Measurements from ENCODE around the gene UGT2B7. TPM values are rescaled to one million over a fixed set of nuclear protein-coding genes. Genes with fewer than 3 reads are reported as not detected.

Gene UGT2B7
- total RNA-seq, 1 experiment from 2014 or later = not detected

DNA sequence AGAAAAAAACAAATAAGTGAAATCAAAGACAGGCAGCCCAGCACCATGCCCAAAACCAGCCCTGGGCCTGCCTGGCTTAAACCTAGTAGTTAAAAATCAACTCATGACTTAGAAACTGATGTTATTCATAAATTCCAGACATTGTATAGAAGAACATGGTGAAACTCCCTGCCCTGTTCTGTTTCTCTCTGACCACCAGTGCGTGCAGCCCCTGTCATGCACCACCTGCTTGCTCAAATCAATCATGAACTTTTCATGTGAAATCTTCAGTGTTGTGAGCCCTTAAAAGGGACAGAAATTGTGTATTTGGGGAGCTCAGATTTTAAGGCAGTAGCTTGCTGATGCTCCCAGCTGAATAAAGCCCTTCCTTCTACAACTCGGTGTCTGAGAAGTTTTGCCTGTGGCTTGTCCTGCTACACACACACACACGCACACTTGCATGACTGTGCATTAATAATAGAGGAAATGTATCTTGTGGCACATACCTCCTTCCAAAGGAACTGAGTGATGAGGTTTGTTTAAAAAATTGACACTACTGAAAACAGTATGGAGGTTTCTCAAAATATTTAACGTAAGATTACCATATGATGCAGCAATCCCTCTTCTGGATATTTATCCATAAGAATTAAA, 39.2 kb upstream of the UGT2B7 start:
- Histone ChIP-seq H3K79me2 (ENCODE audit: low read length) (no peaks in the 10 kb centered on the region), H3K36me3 (ENCODE audit: insufficient read depth, low read length) (no peaks in the 10 kb centered on the region), H3K9me3 (ENCODE audit: low read length) (no peaks in the 10 kb centered on the region), H3K4me2 (ENCODE audit: low read depth, low read length, poor library complexity, severe bottlenecking) (no peak overlapping the region), H3K4me3 (ENCODE audit: low read length) (no peak overlapping the region), H4K20me1 (ENCODE audit: insufficient read depth, low read depth, low read length) (no peaks in the 10 kb centered on the region), H3K27ac (ENCODE audit: low read length) (no peak overlapping the region), H3K9ac (ENCODE audit: low read length) (no peak overlapping the region), H3K9me2 (replicated peaks; ENCODE audit: insufficient read depth, low read length) (no peaks in the 10 kb centered on the region), H2AFZ (ENCODE audit: low read length) (no peak overlapping the region), H3K4me1 (ENCODE audit: low read length) (no peaks in the 10 kb centered on the region), H3K27me3 (ENCODE audit: low read length) (no peaks in the 10 kb centered on the region)
- DNase-seq = no peak

DNA sequence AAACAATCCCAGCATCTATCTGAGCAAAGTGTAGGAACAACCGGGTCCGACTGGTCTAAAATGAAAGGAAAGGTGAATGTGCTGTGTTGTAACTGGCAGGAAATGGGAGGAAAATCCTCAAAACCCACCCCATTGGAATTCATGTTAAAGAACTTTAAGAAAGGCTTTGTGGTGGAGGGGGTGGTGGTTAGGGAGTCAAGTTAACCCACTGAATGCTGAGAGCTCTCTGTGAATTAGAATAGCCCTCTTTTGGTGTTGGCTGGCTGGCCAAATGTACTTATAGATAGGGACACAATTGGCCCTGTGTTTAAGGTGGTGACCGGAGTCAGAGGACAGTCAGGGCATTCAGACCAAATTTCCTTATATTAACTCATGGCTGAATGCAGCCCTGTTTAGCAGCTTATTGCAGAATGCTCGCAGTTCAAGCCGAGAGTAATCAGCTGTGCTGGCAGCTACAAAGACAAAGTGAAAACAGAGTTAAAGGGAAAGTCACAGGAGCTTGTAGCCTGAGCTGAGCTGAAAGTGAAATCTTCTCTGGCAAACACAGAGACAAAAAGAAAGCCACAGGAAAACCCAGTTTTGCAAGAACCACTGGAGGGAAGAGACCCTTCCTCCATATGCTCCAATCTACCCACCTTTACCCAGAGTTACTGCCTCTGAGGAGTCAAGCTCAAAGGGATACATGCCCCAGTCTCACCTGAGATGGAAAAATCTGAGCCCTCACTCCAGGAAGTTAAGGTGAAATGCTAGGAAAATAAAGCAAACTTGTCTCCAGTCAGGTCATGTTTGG, 38.5 kb upstream of the UGT2B7 start:
- Histone ChIP-seq H3K4me1 (ENCODE audit: low read length) (no peaks in the 10 kb centered on the region), H3K9me2 (replicated peaks; ENCODE audit: insufficient read depth, low read length) (no peaks in the 10 kb centered on the region), H3K9ac (ENCODE audit: low read length) (no peak overlapping the region), H3K4me2 (ENCODE audit: low read depth, low read length, poor library complexity, severe bottlenecking) (no peak overlapping the region), H3K79me2 (ENCODE audit: low read length) (no peaks in the 10 kb centered on the region), H3K4me3 (ENCODE audit: low read length) (no peak overlapping the region), H4K20me1 (ENCODE audit: insufficient read depth, low read depth, low read length) (no peaks in the 10 kb centered on the region), H3K36me3 (ENCODE audit: insufficient read depth, low read length) (no peaks in the 10 kb centered on the region), H3K27me3 (ENCODE audit: low read length) (no peaks in the 10 kb centered on the region), H3K27ac (ENCODE audit: low read length) (no peak overlapping the region), H2AFZ (ENCODE audit: low read length) (no peak overlapping the region), H3K9me3 (ENCODE audit: low read length) (no peaks in the 10 kb centered on the region)
- DNase-seq = no peak

DNA sequence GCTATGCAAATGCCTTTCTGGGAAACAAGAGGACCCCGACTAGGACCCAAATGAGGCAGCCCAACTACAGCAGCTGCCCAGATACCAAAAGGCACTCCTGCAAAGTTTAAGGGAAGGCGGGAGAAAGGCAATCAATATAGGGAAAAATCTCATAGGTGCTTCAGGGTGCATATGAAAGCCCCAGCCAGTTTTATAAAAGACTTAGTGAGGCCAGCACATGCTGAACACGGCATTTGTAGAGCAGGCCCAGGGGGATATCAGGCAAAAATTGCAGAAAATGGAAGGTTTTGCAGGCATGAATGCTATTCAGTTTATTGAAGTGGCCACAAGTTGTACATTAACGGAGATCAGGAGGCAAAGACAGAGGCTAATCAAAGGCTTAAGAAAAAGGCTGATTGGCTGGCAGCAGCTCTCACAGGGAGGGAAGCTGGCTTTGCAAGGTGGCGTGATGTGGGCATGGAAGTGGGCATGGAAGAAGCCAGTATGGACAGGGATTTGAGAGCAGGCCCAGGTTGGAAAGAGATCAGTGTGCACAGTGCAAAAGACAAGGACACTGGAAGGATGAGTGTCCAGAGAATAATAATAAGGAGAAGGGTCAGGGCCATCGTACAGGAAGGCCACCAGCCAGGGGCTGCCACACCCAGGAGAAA, 37.7 kb upstream of the UGT2B7 start:
- H3K4me2 ChIP-seq (ENCODE audit: low read depth, low read length, poor library complexity, severe bottlenecking) = no peak overlapping the region
- no peaks in the 10 kb centered on the region for H3K9me2 ChIP-seq (replicated peaks; ENCODE audit: insufficient read depth, low read length)
- no peaks in the 10 kb centered on the region for H4K20me1 ChIP-seq (ENCODE audit: insufficient read depth, low read depth, low read length)
- H3K27me3 ChIP-seq (ENCODE audit: low read length) = no peaks in the 10 kb centered on the region
- no peak overlapping the region for H3K27ac ChIP-seq (ENCODE audit: low read length)
- no peak overlapping the region for H3K4me3 ChIP-seq (ENCODE audit: low read length)
- no peak overlapping the region for H3K9ac ChIP-seq (ENCODE audit: low read length)
- H3K9me3 ChIP-seq (ENCODE audit: low read length) = no peaks in the 10 kb centered on the region
- H3K4me1 ChIP-seq (ENCODE audit: low read length) = no peaks in the 10 kb centered on the region
- no peaks in the 10 kb centered on the region for H3K79me2 ChIP-seq (ENCODE audit: low read length)
- DNase-seq = no peak
- H2AFZ ChIP-seq (ENCODE audit: low read length) = no peak overlapping the region
- no peaks in the 10 kb centered on the region for H3K36me3 ChIP-seq (ENCODE audit: insufficient read depth, low read length)

- Histone ChIP-seq H3K9me3 (ENCODE audit: low read length) (no peaks in the 10 kb centered on the region), H3K79me2 (ENCODE audit: low read length) (no peaks in the 10 kb centered on the region), H3K4me2 (ENCODE audit: low read depth, low read length, poor library complexity, severe bottlenecking) (no peak overlapping the region), H4K20me1 (ENCODE audit: insufficient read depth, low read depth, low read length) (no peaks in the 10 kb centered on the region), H3K9me2 (replicated peaks; ENCODE audit: insufficient read depth, low read length) (no peaks in the 10 kb centered on the region), H3K27ac (ENCODE audit: low read length) (no peak overlapping the region), H3K9ac (ENCODE audit: low read length) (no peak overlapping the region), H3K36me3 (ENCODE audit: insufficient read depth, low read length) (no peaks in the 10 kb centered on the region), H3K4me3 (ENCODE audit: low read length) (no peak overlapping the region), H2AFZ (ENCODE audit: low read length) (no peak overlapping the region), H3K27me3 (ENCODE audit: low read length) (no peaks in the 10 kb centered on the region), H3K4me1 (ENCODE audit: low read length) (no peaks in the 10 kb centered on the region)
- no peak for DNase-seq
These were observed 35.5 kb upstream of the UGT2B7 start for GRCh38 chr4:69060651-69061308.

- no peaks in the 10 kb centered on the region for H3K36me3 ChIP-seq (ENCODE audit: insufficient read depth, low read length)
- no peaks in the 10 kb centered on the region for H3K27me3 ChIP-seq (ENCODE audit: low read length)
- no peaks in the 10 kb centered on the region for H3K79me2 ChIP-seq (ENCODE audit: low read length)
- H3K4me1 ChIP-seq (ENCODE audit: low read length) = no peaks in the 10 kb centered on the region
- no peak for DNase-seq
- no peak overlapping the region for H3K9ac ChIP-seq (ENCODE audit: low read length)
- no peak overlapping the region for H3K4me2 ChIP-seq (ENCODE audit: low read depth, low read length, poor library complexity, severe bottlenecking)
- H2AFZ ChIP-seq (ENCODE audit: low read length) = no peak overlapping the region
- H3K9me3 ChIP-seq (ENCODE audit: low read length) = no peaks in the 10 kb centered on the region; the same call in 1 of the 2 replicates
- no peaks in the 10 kb centered on the region for H4K20me1 ChIP-seq (ENCODE audit: insufficient read depth, low read depth, low read length)
- H3K4me3 ChIP-seq (ENCODE audit: low read length) = no peak overlapping the region
- no peak overlapping the region for H3K27ac ChIP-seq (ENCODE audit: low read length)
- H3K9me2 ChIP-seq (replicated peaks; ENCODE audit: insufficient read depth, low read length) = no peaks in the 10 kb centered on the region
These were observed 31.9 kb upstream of the UGT2B7 start for GRCh38 chr4:69064391-69064790.

DNA sequence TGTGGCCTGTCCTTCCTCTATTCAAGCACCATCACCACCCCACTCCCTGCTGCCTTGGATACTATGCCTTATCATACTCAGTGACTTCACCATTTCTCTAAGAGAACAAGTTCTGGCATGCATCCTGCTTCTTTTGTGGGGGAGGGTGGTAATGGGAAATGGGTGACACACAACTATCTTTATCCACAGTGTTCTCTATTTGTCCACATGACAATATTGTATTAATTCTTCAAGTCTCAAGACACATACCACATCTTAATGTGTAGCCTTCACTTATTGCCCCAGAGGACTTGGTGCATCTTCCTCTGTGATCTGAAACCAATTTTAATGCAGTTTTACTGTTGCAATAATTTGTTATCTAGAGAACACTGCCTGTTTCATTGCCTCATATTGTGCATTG, 29.3 kb upstream of the UGT2B7 start:
- H3K4me2 ChIP-seq (ENCODE audit: low read depth, low read length, poor library complexity, severe bottlenecking) = no peak overlapping the region
- H3K79me2 ChIP-seq (ENCODE audit: low read length) = no peaks in the 10 kb centered on the region
- no peaks in the 10 kb centered on the region for H3K4me1 ChIP-seq (ENCODE audit: low read length)
- no peak for DNase-seq
- H3K36me3 ChIP-seq (ENCODE audit: insufficient read depth, low read length) = no peaks in the 10 kb centered on the region
- no peaks in the 10 kb centered on the region for H4K20me1 ChIP-seq (ENCODE audit: insufficient read depth, low read depth, low read length)
- H3K9me2 ChIP-seq (replicated peaks; ENCODE audit: insufficient read depth, low read length) = no peaks in the 10 kb centered on the region
- no peak overlapping the region for H3K27ac ChIP-seq (ENCODE audit: low read length)
- no peak overlapping the region for H3K4me3 ChIP-seq (ENCODE audit: low read length)
- no peak overlapping the region for H2AFZ ChIP-seq (ENCODE audit: low read length)
- no peaks in the 10 kb centered on the region; the same call in 1 of the 2 replicates for H3K9me3 ChIP-seq (ENCODE audit: low read length)
- no peak overlapping the region for H3K9ac ChIP-seq (ENCODE audit: low read length)
- no peaks in the 10 kb centered on the region for H3K27me3 ChIP-seq (ENCODE audit: low read length)

- H3K27ac ChIP-seq (ENCODE audit: low read length) = no peak overlapping the region
- no peak overlapping the region for H2AFZ ChIP-seq (ENCODE audit: low read length)
- H3K36me3 ChIP-seq (ENCODE audit: insufficient read depth, low read length) = no peaks in the 10 kb centered on the region
- no peaks in the 10 kb centered on the region for H3K4me1 ChIP-seq (ENCODE audit: low read length)
- no peak overlapping the region for H3K4me2 ChIP-seq (ENCODE audit: low read depth, low read length, poor library complexity, severe bottlenecking)
- no peaks in the 10 kb centered on the region for H3K79me2 ChIP-seq (ENCODE audit: low read length)
- no peaks in the 10 kb centered on the region for H3K27me3 ChIP-seq (ENCODE audit: low read length)
- H3K4me3 ChIP-seq (ENCODE audit: low read length) = no peak overlapping the region
- no peaks in the 10 kb centered on the region for H3K9me2 ChIP-seq (replicated peaks; ENCODE audit: insufficient read depth, low read length)
- no peaks in the 10 kb centered on the region; the same call in 1 of the 2 replicates for H3K9me3 ChIP-seq (ENCODE audit: low read length)
- H3K9ac ChIP-seq (ENCODE audit: low read length) = no peak overlapping the region
- no peak for DNase-seq
- no peaks in the 10 kb centered on the region for H4K20me1 ChIP-seq (ENCODE audit: insufficient read depth, low read depth, low read length)
These were observed 27.2 kb upstream of the UGT2B7 start for GRCh38 chr4:69069085-69069484.

- Histone ChIP-seq H3K9me2 (replicated peaks; ENCODE audit: insufficient read depth, low read length) (no peaks in the 10 kb centered on the region), H3K79me2 (ENCODE audit: low read length) (no peaks in the 10 kb centered on the region), H3K36me3 (ENCODE audit: insufficient read depth, low read length) (no peaks in the 10 kb centered on the region), H3K9me3 (ENCODE audit: low read length) (no peaks in the 10 kb centered on the region; the same call in 1 of the 2 replicates), H3K4me1 (ENCODE audit: low read length) (no peaks in the 10 kb centered on the region), H2AFZ (ENCODE audit: low read length) (no peak overlapping the region), H3K27me3 (ENCODE audit: low read length) (no peaks in the 10 kb centered on the region), H3K4me3 (ENCODE audit: low read length) (no peak overlapping the region), H3K9ac (ENCODE audit: low read length) (no peak overlapping the region), H3K27ac (ENCODE audit: low read length) (no peak overlapping the region), H3K4me2 (ENCODE audit: low read depth, low read length, poor library complexity, severe bottlenecking) (no peak overlapping the region), H4K20me1 (ENCODE audit: insufficient read depth, low read depth, low read length) (no peaks in the 10 kb centered on the region)
- DNase-seq = no peak
These were observed 25.7 kb upstream of the UGT2B7 start for GRCh38 chr4:69070590-69070989.
